SU-DHL-6 (cell line): ENCODE results near the gene SYTL4.

Source experiments
- H2AFZ ChIP-seq: fragments of 200-600 bp; sonication (generic); 2 replicates; pipeline ENCODE4 v1.6.1; 2014; ENCODE audit warnings: low read depth, mild to moderate bottlenecking, moderate library complexity, mixed read lengths, antibody characterized with exemption, low read length; ENCODE audit not compliant: severe bottlenecking
- H3F3A ChIP-seq: fragments of 200-600 bp; shearing (Covaris generic); 2 replicates; pipeline ENCODE4 v1.6.0; 2016; ENCODE audit warnings: antibody characterized with exemption, mild to moderate bottlenecking; ENCODE audit not compliant: insufficient read depth
- H3K27ac ChIP-seq: fragments of 200-600 bp; sonication (generic); 2 replicates; pipeline ENCODE4 v1.5.1; 2016; ENCODE audit warnings: low read depth, mild to moderate bottlenecking, low read length, moderate library complexity, mixed read lengths
- H3K27me3 ChIP-seq: fragments of 200-600 bp; sonication (generic), shearing (Covaris generic); 2 replicates; pipeline ENCODE4 v1.6.0; 2014; ENCODE audit warnings: mild to moderate bottlenecking, low read length
- H3K36me3 ChIP-seq: fragments of 200-600 bp; sonication (generic); 2 replicates; pipeline ENCODE4 v1.6.1; 2014; ENCODE audit warnings: mild to moderate bottlenecking, low read length, mixed read lengths
- H3K4me2 ChIP-seq: fragments of 300-600, 200-600 bp; shearing (Covaris generic), sonication (generic); 2 replicates; pipeline ENCODE4 v1.6.0; 2014; ENCODE audit warnings: low read length, low read depth, mild to moderate bottlenecking; ENCODE audit not compliant: poor library complexity, severe bottlenecking
- H3K4me3 ChIP-seq: fragments of 200-600 bp; sonication (generic); 2 replicates; pipeline ENCODE4 v1.5.1; 2014; ENCODE audit warnings: antibody characterized with exemption, low read length, mild to moderate bottlenecking, mixed read lengths; ENCODE audit not compliant: insufficient read depth, poor library complexity, severe bottlenecking
- H3K79me2 ChIP-seq: fragments of 200-600 bp; sonication (generic); 2 replicates; pipeline ENCODE4 v1.6.1; 2014; ENCODE audit warnings: mild to moderate bottlenecking, low read length, moderate library complexity; ENCODE audit not compliant: insufficient read depth
- H3K9ac ChIP-seq: fragments of 200-600 bp; sonication (generic); 2 replicates; pipeline ENCODE4 v1.7.0; 2014; ENCODE audit warnings: mild to moderate bottlenecking, low read length
- H3K9me2 ChIP-seq: fragments of 200-600 bp; sonication (generic); replicated peaks from 2 replicates; pipeline ENCODE4 v1.6.1; 2014; ENCODE audit warnings: low read length; ENCODE audit not compliant: insufficient read depth
- H3K9me3 ChIP-seq: fragments of 200-600 bp; sonication (generic); 2 replicates; pipeline ENCODE4 v1.6.1; 2014; ENCODE audit warnings: low read length, mixed read lengths; ENCODE audit not compliant: insufficient read depth
- H4K20me1 ChIP-seq: fragments of 200-600 bp; sonication (generic); 2 replicates; pipeline ENCODE4 v1.6.1; 2014; ENCODE audit warnings: low read depth, mild to moderate bottlenecking, antibody characterized with exemption, low read length, moderate library complexity, mixed read lengths
- EZH2phosphoT487 ChIP-seq: fragments of 200-600 bp; sonication (generic), shearing (Covaris generic); conservative IDR thresholded peaks from 2 replicates; pipeline ENCODE4 v1.6.1; 2018; ENCODE audit warnings: mild to moderate bottlenecking, antibody characterized with exemption, low read length, moderate library complexity, mixed read lengths
- TF ChIP-seq, protein P1 (sequence below): fragments of 200-600 bp; sonication (generic); IDR thresholded peaks from one replicate; pipeline ENCODE4 v1.5.1; 2017; ENCODE audit warnings: antibody characterized with exemption, mild to moderate bottlenecking, low read length, moderate library complexity; ENCODE audit not compliant: insufficient read depth, poor library complexity, severe bottlenecking

The SYTL4 gene

DNA sequence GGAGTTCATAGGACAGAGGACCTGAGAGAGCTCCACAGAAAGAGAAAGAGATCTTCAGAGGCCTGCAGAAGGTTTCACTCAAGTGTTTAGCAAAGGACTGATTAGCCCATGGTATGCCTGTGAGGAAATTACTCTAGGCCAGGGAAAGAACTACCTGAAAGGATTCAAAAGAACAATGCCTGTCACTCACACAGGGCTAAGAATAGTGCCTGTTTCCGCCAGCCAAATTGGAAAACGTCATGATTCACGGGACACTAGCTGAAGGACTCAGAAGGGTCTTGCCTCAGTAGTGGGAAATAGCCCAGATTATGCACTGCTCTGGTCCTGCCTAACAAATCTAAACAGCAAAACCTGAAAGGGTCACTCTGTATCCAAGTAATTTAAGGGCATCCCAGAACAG lies 21.1 kb downstream of the SYTL4 start:
- Histone ChIP-seq H3K4me3 (no peak overlapping the region), H3K79me2 (no peaks in the 10 kb centered on the region), H3K27me3 (no peaks in the 10 kb centered on the region), H2AFZ (no peak overlapping the region), H3K4me2 (no peak overlapping the region), H3F3A (no peaks in the 10 kb centered on the region), H3K9ac (no peak overlapping the region), H4K20me1 (no peaks in the 10 kb centered on the region), H3K27ac (no peak overlapping the region), H3K36me3 (no peaks in the 10 kb centered on the region), H3K9me2 (no peaks in the 10 kb centered on the region), H3K9me3 (no peaks in the 10 kb centered on the region)
- no peak for TF ChIP-seq EZH2phosphoT487
- TF ChIP-seq, protein P1, sequence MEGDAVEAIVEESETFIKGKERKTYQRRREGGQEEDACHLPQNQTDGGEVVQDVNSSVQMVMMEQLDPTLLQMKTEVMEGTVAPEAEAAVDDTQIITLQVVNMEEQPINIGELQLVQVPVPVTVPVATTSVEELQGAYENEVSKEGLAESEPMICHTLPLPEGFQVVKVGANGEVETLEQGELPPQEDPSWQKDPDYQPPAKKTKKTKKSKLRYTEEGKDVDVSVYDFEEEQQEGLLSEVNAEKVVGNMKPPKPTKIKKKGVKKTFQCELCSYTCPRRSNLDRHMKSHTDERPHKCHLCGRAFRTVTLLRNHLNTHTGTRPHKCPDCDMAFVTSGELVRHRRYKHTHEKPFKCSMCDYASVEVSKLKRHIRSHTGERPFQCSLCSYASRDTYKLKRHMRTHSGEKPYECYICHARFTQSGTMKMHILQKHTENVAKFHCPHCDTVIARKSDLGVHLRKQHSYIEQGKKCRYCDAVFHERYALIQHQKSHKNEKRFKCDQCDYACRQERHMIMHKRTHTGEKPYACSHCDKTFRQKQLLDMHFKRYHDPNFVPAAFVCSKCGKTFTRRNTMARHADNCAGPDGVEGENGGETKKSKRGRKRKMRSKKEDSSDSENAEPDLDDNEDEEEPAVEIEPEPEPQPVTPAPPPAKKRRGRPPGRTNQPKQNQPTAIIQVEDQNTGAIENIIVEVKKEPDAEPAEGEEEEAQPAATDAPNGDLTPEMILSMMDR = no peak

DNA sequence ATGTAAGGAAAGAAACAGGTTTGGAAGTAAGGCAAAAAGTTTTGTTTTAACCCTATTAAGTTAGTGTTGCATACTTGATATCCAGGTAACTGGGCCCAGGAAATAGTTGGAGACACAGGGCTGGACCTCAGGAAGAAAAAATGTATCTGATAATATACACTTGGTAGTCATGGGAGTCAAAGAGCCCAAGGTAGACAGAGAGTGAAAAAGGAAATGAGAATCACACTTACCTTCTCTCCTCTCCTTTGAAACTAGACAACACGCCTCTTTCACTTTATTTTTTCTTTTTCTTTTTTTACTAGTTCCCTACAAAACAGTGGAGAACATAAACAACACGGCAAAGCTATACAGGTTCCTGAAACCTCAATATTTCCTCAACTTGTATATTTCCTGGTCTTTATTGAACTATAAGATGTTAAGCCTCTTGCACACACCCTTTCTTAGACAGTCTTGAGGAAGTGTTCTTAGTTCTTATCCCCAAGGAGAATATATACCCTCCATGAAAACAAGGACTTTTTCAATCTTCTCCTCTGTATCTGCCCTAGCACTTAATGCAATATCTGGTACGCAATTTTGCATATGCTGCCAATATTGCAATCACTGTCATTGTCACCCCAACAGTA lies 27.2 kb downstream of the SYTL4 start:
- Histone ChIP-seq H3K9me3 (no peaks in the 10 kb centered on the region), H4K20me1 (no peaks in the 10 kb centered on the region), H2AFZ (no peak overlapping the region), H3K4me2 (no peak overlapping the region), H3F3A (no peaks in the 10 kb centered on the region), H3K27me3 (no peaks in the 10 kb centered on the region), H3K9me2 (no peaks in the 10 kb centered on the region), H3K36me3 (no peaks in the 10 kb centered on the region), H3K9ac (no peak overlapping the region), H3K4me3 (no peak overlapping the region), H3K27ac (no peak overlapping the region), H3K79me2 (no peaks in the 10 kb centered on the region)
- no peak for TF ChIP-seq EZH2phosphoT487
- TF ChIP-seq, protein P1 = no peak

DNA sequence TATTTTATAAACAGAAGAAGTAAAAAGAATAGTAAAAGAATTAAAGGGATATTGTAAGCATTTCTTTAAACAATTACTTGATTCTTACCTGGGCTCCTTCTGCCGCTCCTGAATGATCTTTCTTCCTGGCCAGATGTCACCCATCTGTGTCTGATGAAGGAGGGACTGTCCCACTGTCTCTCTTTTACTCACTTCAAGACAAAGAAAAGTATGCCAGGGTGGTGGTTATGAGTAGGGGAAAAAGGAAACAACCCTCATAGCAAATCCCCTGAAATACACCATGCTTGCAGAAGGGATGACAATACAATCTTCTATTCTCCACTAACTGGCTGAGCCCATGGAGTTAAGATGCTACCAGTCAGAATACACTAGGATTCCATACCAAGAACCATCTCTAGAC lies 31.1 kb downstream of the SYTL4 start:
- H3K36me3 ChIP-seq = no peaks in the 10 kb centered on the region
- H3K27ac ChIP-seq = no peak overlapping the region
- no peaks in the 10 kb centered on the region for H3K79me2 ChIP-seq
- H3K9me3 ChIP-seq = no peaks in the 10 kb centered on the region
- H3K4me2 ChIP-seq = no peak overlapping the region
- H3K27me3 ChIP-seq = no peaks in the 10 kb centered on the region
- no peak overlapping the region for H2AFZ ChIP-seq
- H3F3A ChIP-seq = no peaks in the 10 kb centered on the region
- no peaks in the 10 kb centered on the region for H4K20me1 ChIP-seq
- H3K4me3 ChIP-seq = no peak overlapping the region
- H3K9me2 ChIP-seq = no peaks in the 10 kb centered on the region
- no peak overlapping the region for H3K9ac ChIP-seq
- TF ChIP-seq, protein P1 = no peak
- no peak for TF ChIP-seq EZH2phosphoT487
